Neural progenitor cell (in vitro differentiated cells): ENCODE measurements around the gene CDC42SE1. TPM values are rescaled to one million over a fixed set of nuclear protein-coding genes. Genes with fewer than 3 reads are reported as not detected.

Experiments
- DNase-seq: peaks from one replicate; pipeline ENCODE4 v3.0.0-alpha.2; 2016; ENCODE audit warnings: low spot score
- H2AFZ ChIP-seq: fragments of 200-600 bp; sonication (generic); replicated peaks from 2 replicates; pipeline ENCODE4 v1.6.1; 2016; ENCODE audit warnings: antibody characterized with exemption
- H3F3A ChIP-seq: fragments of 200-600 bp; sonication (generic); 2 replicates; pipeline ENCODE4 v1.6.1; 2016; ENCODE audit warnings: antibody characterized with exemption, low read depth
- H3K27ac ChIP-seq: fragments of 200-600 bp; sonication (generic); 2 replicates; pipeline ENCODE4 v1.5.1; 2016; ENCODE audit warnings: mild to moderate bottlenecking
- H3K27me3 ChIP-seq: fragments of 200-600 bp; sonication (generic); 2 replicates; pipeline ENCODE4 v1.6.1; 2016; ENCODE audit warnings: mild to moderate bottlenecking, moderate library complexity
- H3K36me3 ChIP-seq: fragments of 200-600 bp; sonication (generic); 2 replicates; pipeline ENCODE4 v1.5.1; 2016
- H3K4me1 ChIP-seq: fragments of 200-600 bp; sonication (generic); 2 replicates; pipeline ENCODE4 v1.6.1; 2016; ENCODE audit warnings: mixed run types
- H3K4me2 ChIP-seq: fragments of 200-600 bp; sonication (generic); 2 replicates; pipeline ENCODE4 v1.6.1; 2016
- H3K4me3 ChIP-seq: fragments of 200-600 bp; sonication (generic); 2 replicates; pipeline ENCODE4 v1.5.1; 2016
- H3K79me2 ChIP-seq: fragments of 200-600 bp; sonication (generic); 2 replicates; pipeline ENCODE4 v1.6.1; 2016; ENCODE audit warnings: low read depth
- H3K9ac ChIP-seq: fragments of 200-600 bp; sonication (generic); 2 replicates; pipeline ENCODE4 v1.6.1; 2016
- H3K9me3 ChIP-seq: fragments of 200-600 bp; sonication (generic); 2 replicates; pipeline ENCODE4 v1.5.1; 2016; ENCODE audit warnings: low read depth
- H4K20me1 ChIP-seq: fragments of 200-600 bp; sonication (generic); 2 replicates; pipeline ENCODE4 v1.6.1; 2016; ENCODE audit warnings: low read depth
- H3K27ac Mint-ChIP-seq: 3 replicates; pipeline ENCODE4 v1.8.0; 2021; ENCODE audit warnings: mixed read lengths
- H3K27me3 Mint-ChIP-seq: 2 replicates; pipeline ENCODE4 v1.8.0; 2022; ENCODE audit warnings: low read depth, mild to moderate bottlenecking, inconsistent platforms, moderate library complexity, mixed read lengths; ENCODE audit not compliant: insufficient read depth
- H3K36me3 Mint-ChIP-seq: 3 replicates; pipeline ENCODE4 v1.8.0; 2021; ENCODE audit warnings: mixed read lengths
- H3K4me1 Mint-ChIP-seq: 3 replicates; pipeline ENCODE4 v1.8.0; 2021; ENCODE audit warnings: mixed read lengths
- H3K4me3 Mint-ChIP-seq: 3 replicates; pipeline ENCODE4 v1.8.0; 2021; ENCODE audit warnings: mild to moderate bottlenecking, moderate library complexity, mixed read lengths
- H3K9me3 Mint-ChIP-seq: 3 replicates; pipeline ENCODE4 v1.8.0; 2020; ENCODE audit warnings: mixed read lengths
- EZH2 ChIP-seq: fragments of 200-600 bp; sonication (generic); IDR thresholded peaks from 2 replicates; pipeline ENCODE4 v1.6.1; 2017; ENCODE audit warnings: antibody characterized with exemption, mild to moderate bottlenecking, moderate library complexity
- EZH2phosphoT487 ChIP-seq: fragments of 200-600 bp; sonication (generic); IDR thresholded peaks from 2 replicates; pipeline ENCODE4 v1.6.1; 2017; ENCODE audit warnings: antibody characterized with exemption
- total RNA-seq: library from RNA; depleted of rRNA; stranded (reverse); fragments of >200 nt; gene quantifications from 2 replicates; pipeline ENCODE4 v1.2.3, GENCODE V29; 2015; ENCODE audit warnings: low replicate concordance
- TF ChIP-seq, protein P1 (sequence below): fragments of 200-600 bp; sonication (generic); IDR thresholded peaks from 2 replicates; pipeline ENCODE4 v1.5.1; 2017; ENCODE audit warnings: antibody characterized with exemption, mild to moderate bottlenecking

Gene CDC42SE1
- total RNA-seq, 1 donor from 2014 or later, result 50.7 TPM

DNA sequence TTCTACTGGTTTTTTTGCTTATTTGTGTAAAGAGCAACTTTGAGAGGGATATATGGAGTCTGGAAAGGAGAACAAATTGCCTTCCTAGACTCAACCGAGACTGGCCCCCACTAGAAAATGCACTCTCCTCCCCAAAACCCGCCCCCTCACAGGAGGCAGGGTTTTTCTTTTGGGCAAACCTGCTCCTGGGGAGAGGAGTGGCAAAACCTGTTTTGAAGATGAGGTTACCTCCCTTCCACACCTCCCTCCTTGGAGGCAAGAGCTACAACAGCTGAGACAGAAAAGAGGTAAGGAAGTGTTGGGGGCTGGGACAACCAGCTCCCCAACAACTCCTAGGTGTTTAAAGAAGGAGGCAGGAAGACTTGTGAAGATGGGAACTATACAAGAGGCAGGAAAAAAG lies 23.1 kb downstream of the CDC42SE1 start, which contains the start of gene BNIPL:
Gene BNIPL, plus strand, starts transcription at position 231 of the 400 bp plus-strand sequence. Its CDS starts 140 bp downstream, at position 371.
- H3K36me3 Mint-ChIP-seq, result peaks cover 12% of the 10 kb centered on the region
- Histone ChIP-seq H3K79me2 (no peaks in the 10 kb centered on the region), H3F3A (no peaks in the 10 kb centered on the region), H3K27ac (no peak within 1 kb of the TSS), H3K4me1 (no peaks in the 10 kb centered on the region), H3K4me3 (no peak within 1 kb of the TSS), H3K9me3 (no peaks in the 10 kb centered on the region), H3K4me2 (no peak within 1 kb of the TSS), H3K27me3 (no peaks in the 10 kb centered on the region), H4K20me1 (no peaks in the 10 kb centered on the region), H3K9ac (no peak within 1 kb of the TSS), H2AFZ (no peak within 1 kb of the TSS), H3K36me3 (no peaks in the 10 kb centered on the region)
- no peaks in the 10 kb centered on the region for H3K4me1 Mint-ChIP-seq
- H3K4me3 Mint-ChIP-seq, result peak within 1 kb of the TSS; percentile 4
- TF ChIP-seq, protein P1, sequence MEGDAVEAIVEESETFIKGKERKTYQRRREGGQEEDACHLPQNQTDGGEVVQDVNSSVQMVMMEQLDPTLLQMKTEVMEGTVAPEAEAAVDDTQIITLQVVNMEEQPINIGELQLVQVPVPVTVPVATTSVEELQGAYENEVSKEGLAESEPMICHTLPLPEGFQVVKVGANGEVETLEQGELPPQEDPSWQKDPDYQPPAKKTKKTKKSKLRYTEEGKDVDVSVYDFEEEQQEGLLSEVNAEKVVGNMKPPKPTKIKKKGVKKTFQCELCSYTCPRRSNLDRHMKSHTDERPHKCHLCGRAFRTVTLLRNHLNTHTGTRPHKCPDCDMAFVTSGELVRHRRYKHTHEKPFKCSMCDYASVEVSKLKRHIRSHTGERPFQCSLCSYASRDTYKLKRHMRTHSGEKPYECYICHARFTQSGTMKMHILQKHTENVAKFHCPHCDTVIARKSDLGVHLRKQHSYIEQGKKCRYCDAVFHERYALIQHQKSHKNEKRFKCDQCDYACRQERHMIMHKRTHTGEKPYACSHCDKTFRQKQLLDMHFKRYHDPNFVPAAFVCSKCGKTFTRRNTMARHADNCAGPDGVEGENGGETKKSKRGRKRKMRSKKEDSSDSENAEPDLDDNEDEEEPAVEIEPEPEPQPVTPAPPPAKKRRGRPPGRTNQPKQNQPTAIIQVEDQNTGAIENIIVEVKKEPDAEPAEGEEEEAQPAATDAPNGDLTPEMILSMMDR, result no peak
- TF ChIP-seq EZH2phosphoT487 (no peak), EZH2 (no peak)
- peak within 1 kb of the TSS; percentile 34 for H3K27ac Mint-ChIP-seq
- no peak for DNase-seq
- no peaks in the 10 kb centered on the region for H3K9me3 Mint-ChIP-seq
- peaks cover 2% of the 10 kb centered on the region for H3K27me3 Mint-ChIP-seq

DNA sequence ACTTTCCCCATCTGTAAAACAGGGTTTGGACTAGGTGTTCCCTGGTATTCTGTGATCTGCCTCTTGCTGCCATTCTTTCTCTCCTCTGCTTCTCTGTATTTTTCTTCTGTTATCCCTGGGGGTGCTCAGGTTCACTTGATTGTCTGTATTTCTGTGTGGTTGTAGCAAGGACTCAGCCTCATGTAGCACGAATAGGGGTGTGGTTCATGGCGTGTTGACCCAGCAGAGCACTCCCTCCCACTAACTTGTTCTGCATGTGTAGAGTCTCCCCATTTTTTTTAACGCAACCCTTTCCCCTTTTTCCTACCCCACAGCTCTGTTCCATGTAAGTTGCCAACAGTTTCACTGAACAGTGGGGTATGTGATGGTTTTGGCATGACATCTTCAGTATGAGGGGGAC lies 24.3 kb downstream of the CDC42SE1 start:
- Histone ChIP-seq H3K4me2 (no peak overlapping the region), H3K4me3 (no peak overlapping the region), H3K27ac (no peak overlapping the region), H2AFZ (no peak overlapping the region), H4K20me1 (no peaks in the 10 kb centered on the region), H3K36me3 (no peaks in the 10 kb centered on the region), H3K4me1 (no peaks in the 10 kb centered on the region), H3F3A (no peaks in the 10 kb centered on the region), H3K9me3 (no peaks in the 10 kb centered on the region), H3K79me2 (no peaks in the 10 kb centered on the region), H3K9ac (no peak overlapping the region), H3K27me3 (no peaks in the 10 kb centered on the region)
- Mint-ChIP-seq H3K36me3 (peaks cover 12% of the 10 kb centered on the region), H3K9me3 (no peaks in the 10 kb centered on the region), H3K27me3 (peaks cover 2% of the 10 kb centered on the region), H3K4me3 (no peak overlapping the region), H3K27ac (no peak overlapping the region), H3K4me1 (no peaks in the 10 kb centered on the region)
- TF ChIP-seq, protein P1, result no peak
- TF ChIP-seq EZH2phosphoT487, result no peak
- no peak for TF ChIP-seq EZH2
- no peak for DNase-seq

DNA sequence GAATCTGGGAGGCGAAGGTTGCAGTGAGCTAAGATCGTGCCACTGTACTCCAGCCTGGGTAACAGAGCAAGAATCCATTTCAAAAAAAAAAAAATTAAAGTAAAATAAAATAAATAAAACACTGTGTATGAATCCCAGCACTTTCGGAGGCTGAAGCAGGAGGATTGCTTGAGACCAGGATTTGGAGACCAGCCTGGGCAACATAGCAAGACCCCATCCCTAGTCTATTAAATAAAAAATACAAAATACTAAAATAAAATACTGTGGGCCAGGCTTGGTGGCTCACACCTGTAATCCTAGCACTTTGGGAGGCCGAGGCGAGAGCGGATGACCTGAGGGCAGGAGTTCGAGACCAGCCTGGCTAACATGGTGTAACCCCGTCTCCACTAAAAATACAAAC lies 27.3 kb downstream of the CDC42SE1 start:
- no peaks in the 10 kb centered on the region for H3K9me3 Mint-ChIP-seq

More for the DNA sequence above, 27.3 kb downstream of the CDC42SE1 start:
- H3K36me3 Mint-ChIP-seq, result peaks cover 23% of the 10 kb centered on the region
- Histone ChIP-seq H4K20me1 (no peaks in the 10 kb centered on the region), H3F3A (no peaks in the 10 kb centered on the region), H3K4me1 (no peaks in the 10 kb centered on the region), H3K27me3 (no peaks in the 10 kb centered on the region), H3K79me2 (no peaks in the 10 kb centered on the region), H2AFZ (no peak overlapping the region), H3K9ac (no peak overlapping the region), H3K4me2 (no peak overlapping the region), H3K27ac (no peak overlapping the region), H3K4me3 (no peak overlapping the region), H3K36me3 (no peaks in the 10 kb centered on the region), H3K9me3 (no peaks in the 10 kb centered on the region)
- TF ChIP-seq EZH2phosphoT487, result no peak
- no peak for TF ChIP-seq EZH2
- TF ChIP-seq, protein P1, result no peak
- H3K4me3 Mint-ChIP-seq, result no peak overlapping the region
- H3K27me3 Mint-ChIP-seq, result peaks cover 2% of the 10 kb centered on the region
- no peak for DNase-seq
- no peak overlapping the region for H3K27ac Mint-ChIP-seq
- H3K4me1 Mint-ChIP-seq, result no peaks in the 10 kb centered on the region
